ENCODE measurements around the gene ZNF366. TPM values are rescaled to one million over a fixed set of nuclear protein-coding genes. Genes with fewer than 3 reads are reported as not detected.

ZNF366 gene, protein sequence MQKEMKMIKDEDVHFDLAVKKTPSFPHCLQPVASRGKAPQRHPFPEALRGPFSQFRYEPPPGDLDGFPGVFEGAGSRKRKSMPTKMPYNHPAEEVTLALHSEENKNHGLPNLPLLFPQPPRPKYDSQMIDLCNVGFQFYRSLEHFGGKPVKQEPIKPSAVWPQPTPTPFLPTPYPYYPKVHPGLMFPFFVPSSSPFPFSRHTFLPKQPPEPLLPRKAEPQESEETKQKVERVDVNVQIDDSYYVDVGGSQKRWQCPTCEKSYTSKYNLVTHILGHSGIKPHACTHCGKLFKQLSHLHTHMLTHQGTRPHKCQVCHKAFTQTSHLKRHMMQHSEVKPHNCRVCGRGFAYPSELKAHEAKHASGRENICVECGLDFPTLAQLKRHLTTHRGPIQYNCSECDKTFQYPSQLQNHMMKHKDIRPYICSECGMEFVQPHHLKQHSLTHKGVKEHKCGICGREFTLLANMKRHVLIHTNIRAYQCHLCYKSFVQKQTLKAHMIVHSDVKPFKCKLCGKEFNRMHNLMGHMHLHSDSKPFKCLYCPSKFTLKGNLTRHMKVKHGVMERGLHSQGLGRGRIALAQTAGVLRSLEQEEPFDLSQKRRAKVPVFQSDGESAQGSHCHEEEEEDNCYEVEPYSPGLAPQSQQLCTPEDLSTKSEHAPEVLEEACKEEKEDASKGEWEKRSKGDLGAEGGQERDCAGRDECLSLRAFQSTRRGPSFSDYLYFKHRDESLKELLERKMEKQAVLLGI
- total RNA-seq, result not detected in 2 replicates

DNA sequence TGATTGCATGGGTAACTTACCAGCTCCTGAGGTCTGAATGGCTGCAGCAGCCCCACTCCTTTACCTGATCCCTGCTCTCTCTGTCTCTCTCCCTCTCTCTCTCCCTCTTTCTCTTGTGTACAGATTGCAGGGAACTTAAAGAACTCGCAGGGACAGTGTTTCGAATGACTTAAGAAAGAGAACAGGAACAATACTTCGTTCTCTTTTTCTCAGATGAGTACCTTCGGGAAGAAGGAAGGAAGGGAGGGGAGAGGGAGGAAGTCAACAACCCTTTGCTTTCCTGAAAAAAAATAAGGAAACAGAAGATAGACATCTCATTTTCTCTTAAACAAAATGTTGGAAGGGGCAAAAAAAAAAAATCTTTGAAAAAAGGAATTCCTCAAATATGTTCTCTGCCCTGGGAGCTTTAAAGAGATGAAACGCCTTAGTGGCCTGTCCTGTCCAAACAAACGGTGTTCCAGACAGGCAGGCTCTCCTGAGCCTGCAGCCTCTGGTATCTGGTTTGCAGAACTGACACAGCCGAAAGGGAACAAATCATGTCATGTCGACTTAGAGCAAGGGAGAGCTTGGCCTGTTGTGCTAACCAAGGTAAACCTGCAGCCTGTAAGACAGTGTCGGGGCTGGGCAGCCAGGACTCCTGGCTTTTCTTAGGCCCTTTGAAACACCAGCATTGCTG is at the start of gene ZNF366:
Gene ZNF366 (minus strand): TSS at position 180 of the 676 bp plus-strand sequence. CDS start 45,914 bp downstream, outside the sequence.

Other genes starting within 250 kb of the ZNF366 start
- 84.0 and 100 TPM in 2 replicates for gene MRPS27, start 187.2 kb downstream of the ZNF366 start, total RNA-seq
- 8.5 and 13.4 TPM in 2 replicates for gene PTCD2, start 187.0 kb downstream of the ZNF366 start, total RNA-seq